Natural killer cell (primary cell): Measurements from ENCODE around the gene PCCA. TPM values are rescaled to one million over a fixed set of nuclear protein-coding genes. Genes with fewer than 3 reads are reported as not detected.

Source experiments
- ATAC-seq, 3 donors: fragments of 150-1000 bp in 2 of 3; fragments of 200-7000 bp in 1 of 3; cut with Tn5 transposase; 1 replicate in 1 of 3; 2 replicates in 2 of 3; pipeline ENCODE4 v1.10.0; 2021; ENCODE audit warnings: mild to moderate bottlenecking in 2 of 3, moderate library complexity in 2 of 3
- DNase-seq, 2 donors: peaks; one replicate each; pipeline versions ENCODE4 v3.0.0 to v3.0.0-alpha.2; 2013 to 2021; ENCODE audit warnings: mixed read lengths in 1 of 2
- H3K27ac ChIP-seq: one replicate; pipeline ENCODE4 v1.5.1; 2013; ENCODE audit warnings: mild to moderate bottlenecking, low read length
- H3K27me3 ChIP-seq: one replicate; pipeline ENCODE4 v1.6.1; 2013; ENCODE audit warnings: low read length; ENCODE audit not compliant: control insufficient read depth, insufficient read depth
- H3K36me3 ChIP-seq: one replicate; pipeline ENCODE4 v1.6.1; 2013; ENCODE audit warnings: low read length; ENCODE audit not compliant: control insufficient read depth, insufficient read depth
- H3K4me1 ChIP-seq: one replicate; pipeline ENCODE4 v1.6.1; 2013; ENCODE audit warnings: low read length; ENCODE audit not compliant: control insufficient read depth, insufficient read depth
- H3K4me3 ChIP-seq: one replicate; pipeline ENCODE4 v1.5.1; 2013; ENCODE audit warnings: low read length
- H3K9me3 ChIP-seq: one replicate; pipeline ENCODE4 v1.6.1; 2013; ENCODE audit warnings: low read length; ENCODE audit not compliant: control insufficient read depth, insufficient read depth
- H3K27ac Mint-ChIP-seq, 2 donors: one replicate each; pipeline ENCODE4 v1.8.0; 2022; ENCODE audit warnings: mild to moderate bottlenecking in 2 of 2, mixed read lengths in 2 of 2, moderate library complexity in 1 of 2
- H3K27me3 Mint-ChIP-seq, 2 donors: one replicate each; pipeline ENCODE4 v1.8.0; 2022; ENCODE audit warnings: low read depth in 2 of 2, mixed read lengths in 2 of 2
- H3K36me3 Mint-ChIP-seq: one replicate; pipeline ENCODE4 v1.8.0; 2022; ENCODE audit warnings: mixed read lengths
- H3K4me1 Mint-ChIP-seq, 2 donors: one replicate each; pipeline ENCODE4 v1.8.0; 2022; ENCODE audit warnings: mixed read lengths in 2 of 2
- H3K4me3 Mint-ChIP-seq: one replicate; pipeline ENCODE4 v1.8.0; 2022; ENCODE audit warnings: mild to moderate bottlenecking, moderate library complexity, mixed read lengths
- H3K9me3 Mint-ChIP-seq, 2 donors: one replicate each; pipeline ENCODE4 v1.8.0; 2022; ENCODE audit warnings: mixed read lengths in 2 of 2
- WGBS: methylation state at CpG from one replicate; pipeline ENCODE4 v1.1.7; 2013; ENCODE audit warnings: missing lambda C conversion rate; ENCODE audit not compliant: insufficient coverage; 5-methylcytosine and 5-hydroxymethylcytosine counted together
- intact Hi-C: fragments of 100-400 bp; cut with micrococcal nuclease; formaldehyde crosslinking; loops from one replicate; pipeline ENCODE4 v1.14.2; 2022
- total RNA-seq, 4 donors: library from RNA; stranded (reverse); fragments of 120-200 nt in 1 of 4; gene quantifications; one replicate each; pipeline versions ENCODE4 v1.2.3 to v1.2.4, GENCODE V29; 2013 to 2022
- TF ChIP-seq, protein P1 (sequence below): fragments of 200-600 bp; IDR thresholded peaks from one replicate; pipeline ENCODE4 v1.8.0; 2022; ENCODE audit warnings: antibody characterized with exemption

The PCCA gene
- total RNA-seq, 3 donors from 2014 or later (not counting 1 experiment from before 2014, with no cell fraction given), result 25.5 to 28.5 (median 28.2) TPM

GRCh38 chr13:100298691-100299090, 209.8 kb downstream of the PCCA start:
- no peaks in the 10 kb centered on the region for H3K36me3 ChIP-seq
- no peak overlapping the region for H3K27ac ChIP-seq
- Mint-ChIP-seq H3K27ac (no peak overlapping the region), H3K9me3 (no peaks in the 10 kb centered on the region), H3K4me1 (peaks cover 0 to 5% of the 10 kb centered on the region in 2 donors), H3K27me3 (no peaks in the 10 kb centered on the region), H3K36me3 (no peaks in the 10 kb centered on the region), H3K4me3 (no peak overlapping the region)
- intact Hi-C loops, result no loop called here
- TF ChIP-seq, protein P1, sequence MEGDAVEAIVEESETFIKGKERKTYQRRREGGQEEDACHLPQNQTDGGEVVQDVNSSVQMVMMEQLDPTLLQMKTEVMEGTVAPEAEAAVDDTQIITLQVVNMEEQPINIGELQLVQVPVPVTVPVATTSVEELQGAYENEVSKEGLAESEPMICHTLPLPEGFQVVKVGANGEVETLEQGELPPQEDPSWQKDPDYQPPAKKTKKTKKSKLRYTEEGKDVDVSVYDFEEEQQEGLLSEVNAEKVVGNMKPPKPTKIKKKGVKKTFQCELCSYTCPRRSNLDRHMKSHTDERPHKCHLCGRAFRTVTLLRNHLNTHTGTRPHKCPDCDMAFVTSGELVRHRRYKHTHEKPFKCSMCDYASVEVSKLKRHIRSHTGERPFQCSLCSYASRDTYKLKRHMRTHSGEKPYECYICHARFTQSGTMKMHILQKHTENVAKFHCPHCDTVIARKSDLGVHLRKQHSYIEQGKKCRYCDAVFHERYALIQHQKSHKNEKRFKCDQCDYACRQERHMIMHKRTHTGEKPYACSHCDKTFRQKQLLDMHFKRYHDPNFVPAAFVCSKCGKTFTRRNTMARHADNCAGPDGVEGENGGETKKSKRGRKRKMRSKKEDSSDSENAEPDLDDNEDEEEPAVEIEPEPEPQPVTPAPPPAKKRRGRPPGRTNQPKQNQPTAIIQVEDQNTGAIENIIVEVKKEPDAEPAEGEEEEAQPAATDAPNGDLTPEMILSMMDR, result no peak
- H3K27me3 ChIP-seq, result no peaks in the 10 kb centered on the region
- no peak overlapping the region for H3K4me3 ChIP-seq
- DNase-seq, result no peak
- WGBS, result no CpG with 5 or more reads among the region's 2 CpGs
- no peaks in the 10 kb centered on the region for H3K4me1 ChIP-seq
- no peak for ATAC-seq
- no peaks in the 10 kb centered on the region for H3K9me3 ChIP-seq

GRCh38 chr13:100300243-100300642, 211.3 kb downstream of the PCCA start:
- no peaks in the 10 kb centered on the region for H3K9me3 ChIP-seq
- Mint-ChIP-seq H3K27ac (no peak overlapping the region), H3K9me3 (no peaks in the 10 kb centered on the region), H3K4me3 (no peak overlapping the region), H3K27me3 (no peaks in the 10 kb centered on the region), H3K36me3 (no peaks in the 10 kb centered on the region), H3K4me1 (peaks cover 0 to 15% of the 10 kb centered on the region in 2 donors)
- H3K4me3 ChIP-seq, result no peak overlapping the region
- intact Hi-C loops, result no loop called here
- no peaks in the 10 kb centered on the region for H3K27me3 ChIP-seq
- TF ChIP-seq, protein P1, result no peak
- no peaks in the 10 kb centered on the region for H3K36me3 ChIP-seq
- WGBS, result 87% methylated on average over 3 of the region's 3 CpGs
- ATAC-seq (no peak), DNase-seq (no peak)
- H3K4me1 ChIP-seq, result no peaks in the 10 kb centered on the region
- H3K27ac ChIP-seq, result no peak overlapping the region

- H3K4me3 Mint-ChIP-seq, result no peak overlapping the region
- H3K36me3 ChIP-seq, result no peaks in the 10 kb centered on the region
- TF ChIP-seq, protein P1, result no peak
- H3K36me3 Mint-ChIP-seq, result no peaks in the 10 kb centered on the region
- ATAC-seq, result no peak
- no peaks in the 10 kb centered on the region for H3K27me3 Mint-ChIP-seq
- DNase-seq, result no peak
- H3K9me3 Mint-ChIP-seq, result no peaks in the 10 kb centered on the region
- H3K27me3 ChIP-seq, result no peaks in the 10 kb centered on the region
- no peak overlapping the region for H3K27ac ChIP-seq
- H3K4me3 ChIP-seq, result no peak overlapping the region
- H3K9me3 ChIP-seq, result no peaks in the 10 kb centered on the region
- H3K27ac Mint-ChIP-seq, result no peak overlapping the region
- 97% methylated on average over 4 of the region's 4 CpGs for WGBS
- intact Hi-C loops, result no loop called here
- no peaks in the 10 kb centered on the region for H3K4me1 ChIP-seq
- H3K4me1 Mint-ChIP-seq, result peaks cover 0 to 15% of the 10 kb centered on the region in 2 donors
Measured at GRCh38 chr13:100300708-100301107, 211.8 kb downstream of the PCCA start.

- no peak overlapping the region for H3K4me3 ChIP-seq
- no peak overlapping the region for H3K27ac ChIP-seq
- no peaks in the 10 kb centered on the region for H3K9me3 ChIP-seq
- no peaks in the 10 kb centered on the region for H3K27me3 ChIP-seq
- Mint-ChIP-seq H3K4me1 (peaks cover 0 to 15% of the 10 kb centered on the region in 2 donors), H3K27me3 (no peaks in the 10 kb centered on the region), H3K36me3 (no peaks in the 10 kb centered on the region), H3K9me3 (no peaks in the 10 kb centered on the region), H3K27ac (no peak overlapping the region), H3K4me3 (no peak overlapping the region)
- intact Hi-C loops, result no loop called here
- no peak for ATAC-seq
- no peaks in the 10 kb centered on the region for H3K4me1 ChIP-seq
- DNase-seq, result no peak
- TF ChIP-seq, protein P1, result no peak
- H3K36me3 ChIP-seq, result no peaks in the 10 kb centered on the region
- WGBS, result 97% methylated on average over 4 of the region's 5 CpGs
Measured at GRCh38 chr13:100301418-100301817, 212.5 kb downstream of the PCCA start.
